Esophagus squamous epithelium (tissue), 5 donors: ENCODE measurements around the gene PRELID3B. TPM values are rescaled to one million over a fixed set of nuclear protein-coding genes. Genes with fewer than 3 reads are reported as not detected.

Experiments used
- DNase-seq: peaks from one replicate; lab custom pipeline; 2025; lab: John Stamatoyannopoulos, UW
- H3K27ac ChIP-seq, 4 donors: fragments of 200-600 bp; sonication (generic); one replicate each; pipeline ENCODE4 v1.5.1; 2016 to 2019; ENCODE audit warnings: mild to moderate bottlenecking in 1 of 4
- H3K27me3 ChIP-seq, 4 donors: fragments of 200-600 bp; sonication (generic); 1 replicate in 3 of 4; 2 replicates in 1 of 4; pipeline versions ENCODE4 v1.5.1 to v1.6.0; 2017 to 2021; ENCODE audit warnings: antibody characterized with exemption in 1 of 4
- H3K36me3 ChIP-seq, 3 donors: fragments of 200-600 bp; sonication (generic); one replicate each; pipeline ENCODE4 v1.5.1; 2016 to 2019
- H3K4me1 ChIP-seq, 3 donors: fragments of 200-600 bp; sonication (generic); one replicate each; pipeline ENCODE4 v1.5.1; 2017 to 2019
- H3K4me3 ChIP-seq, 4 donors: fragments of 200-600 bp; sonication (generic); 1 replicate in 3 of 4; 2 replicates in 1 of 4; pipeline ENCODE4 v1.5.1; 2016 to 2019; ENCODE audit warnings: mild to moderate bottlenecking in 2 of 4, moderate library complexity in 1 of 4
- H3K9me3 ChIP-seq, 3 donors: fragments of 200-600 bp; sonication (generic); one replicate each; pipeline ENCODE4 v1.5.1; 2016 to 2019
- POLR2A ChIP-seq, 4 donors: fragments of 450-650 bp; IDR thresholded peaks; one replicate each; pipeline ENCODE4 v1.6.1; 2017; ENCODE audit warnings: antibody characterized with exemption in 4 of 4, mild to moderate bottlenecking in 4 of 4, moderate library complexity in 3 of 4
- WGBS, 2 donors: methylation state at CpG; one replicate each; pipeline ENCODE4 v1.1.5; 2018; 5-methylcytosine and 5-hydroxymethylcytosine counted together
- intact Hi-C: fragments of 100-400 bp; cut with DNase I; formaldehyde crosslinking; loops from one replicate; pipeline ENCODE4 v1.15.0; 2022
- total RNA-seq, 4 donors: library from RNA; depleted of rRNA; stranded (reverse); fragments of >200 nt; gene quantifications; one replicate each; pipeline ENCODE4 v1.1.0, GENCODE V29; 2016
- TF ChIP-seq, protein P1 (sequence below), 6 experiments: fragments of 450-650 bp in 4 of 6; fragments of 200-600 bp in 2 of 6; sonication (generic) in 2 of 6; IDR thresholded peaks; one replicate each; pipeline ENCODE4 v1.5.1; 2016 to 2019; ENCODE audit warnings: antibody characterized with exemption in 6 of 6, mild to moderate bottlenecking in 4 of 6, moderate library complexity in 4 of 6
- donor health status: DM: yes; HTN: yes; CAD: no.

PRELID3B gene
- total RNA-seq, 4 donors from 2014 or later = 44.7 to 73.1 (median 68.5) TPM

DNA sequence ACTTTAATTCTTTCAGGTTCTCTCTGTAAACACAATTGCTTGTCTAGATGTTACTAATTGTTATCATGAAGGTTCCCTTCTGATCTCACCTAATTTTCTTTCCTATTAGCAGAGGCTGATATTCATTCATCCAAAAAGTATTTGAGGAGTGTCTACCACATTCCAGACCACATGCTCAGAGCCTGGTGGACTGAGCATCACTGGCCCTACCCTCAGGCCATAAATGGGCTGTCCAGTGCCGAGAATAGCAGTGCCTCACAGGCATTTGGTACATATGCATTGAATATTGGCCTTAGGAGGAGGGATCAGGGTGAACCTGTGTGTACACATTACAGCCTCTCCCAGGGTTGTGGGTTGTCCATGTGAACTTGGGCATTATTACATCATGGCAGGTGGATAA is 40.4 kb upstream of the PRELID3B start:
- WGBS, 2 donors = 80 to 88% methylated on average over 1 of the region's 1 CpG
- Histone ChIP-seq H3K27ac (no peak overlapping the region), H3K9me3 (no peaks in the 10 kb centered on the region), H3K27me3 (peaks cover 0 to 11% (median 0%) of the 10 kb centered on the region in 4 donors), H3K4me3 (no peak overlapping the region), H3K36me3 (no peaks in the 10 kb centered on the region), H3K4me1 (peaks cover 0 to 24% (median 4%) of the 10 kb centered on the region in 3 donors)
- TF ChIP-seq, protein P1, sequence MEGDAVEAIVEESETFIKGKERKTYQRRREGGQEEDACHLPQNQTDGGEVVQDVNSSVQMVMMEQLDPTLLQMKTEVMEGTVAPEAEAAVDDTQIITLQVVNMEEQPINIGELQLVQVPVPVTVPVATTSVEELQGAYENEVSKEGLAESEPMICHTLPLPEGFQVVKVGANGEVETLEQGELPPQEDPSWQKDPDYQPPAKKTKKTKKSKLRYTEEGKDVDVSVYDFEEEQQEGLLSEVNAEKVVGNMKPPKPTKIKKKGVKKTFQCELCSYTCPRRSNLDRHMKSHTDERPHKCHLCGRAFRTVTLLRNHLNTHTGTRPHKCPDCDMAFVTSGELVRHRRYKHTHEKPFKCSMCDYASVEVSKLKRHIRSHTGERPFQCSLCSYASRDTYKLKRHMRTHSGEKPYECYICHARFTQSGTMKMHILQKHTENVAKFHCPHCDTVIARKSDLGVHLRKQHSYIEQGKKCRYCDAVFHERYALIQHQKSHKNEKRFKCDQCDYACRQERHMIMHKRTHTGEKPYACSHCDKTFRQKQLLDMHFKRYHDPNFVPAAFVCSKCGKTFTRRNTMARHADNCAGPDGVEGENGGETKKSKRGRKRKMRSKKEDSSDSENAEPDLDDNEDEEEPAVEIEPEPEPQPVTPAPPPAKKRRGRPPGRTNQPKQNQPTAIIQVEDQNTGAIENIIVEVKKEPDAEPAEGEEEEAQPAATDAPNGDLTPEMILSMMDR (IDR thresholded peaks at IDR 0.05) = no peak
- no peak for DNase-seq
- intact Hi-C loops = no loop called here

DNA sequence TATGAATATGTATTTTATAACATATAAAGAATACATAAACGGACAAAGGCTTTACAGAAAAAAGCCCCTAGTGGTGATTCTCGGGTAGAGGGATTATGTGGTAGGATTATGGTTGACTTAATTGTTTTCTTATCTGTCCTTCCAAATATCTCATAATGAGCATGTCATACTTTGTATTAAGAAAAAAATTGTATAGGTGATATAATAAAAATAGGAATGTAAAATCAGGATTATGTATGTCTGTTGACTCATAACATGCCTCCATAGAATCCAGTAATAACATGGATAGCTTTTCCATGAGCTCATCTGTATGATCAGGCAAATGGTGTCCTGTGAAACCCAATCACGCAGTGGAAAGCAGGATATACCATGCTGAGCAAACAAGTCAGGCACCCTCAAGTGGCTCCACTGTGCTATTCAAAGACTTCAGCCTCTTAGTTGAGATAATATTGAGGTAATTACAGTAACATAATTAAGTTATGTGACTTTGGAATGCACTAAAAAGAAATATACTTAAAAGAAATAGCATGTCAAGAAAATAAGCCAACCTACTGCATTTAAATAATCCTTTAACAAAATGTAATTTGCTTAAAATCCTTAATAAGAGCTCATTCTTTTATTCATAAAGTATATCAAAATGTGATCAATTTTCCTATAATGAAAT is 39.6 kb upstream of the PRELID3B start:
- no peak for DNase-seq
- intact Hi-C loops = no loop called here
- Histone ChIP-seq H3K4me3 (no peak overlapping the region), H3K36me3 (no peaks in the 10 kb centered on the region), H3K27ac (no peak overlapping the region), H3K4me1 (peaks cover 0 to 31% (median 4%) of the 10 kb centered on the region in 3 donors), H3K9me3 (no peaks in the 10 kb centered on the region), H3K27me3 (peaks cover 0 to 18% (median 0%) of the 10 kb centered on the region in 4 donors)
- TF ChIP-seq, protein P1 (IDR thresholded peaks at IDR 0.05) = peak in 3 of 6 experiments; percentile 5 to 30 (median 18)
- no peak for TF ChIP-seq POLR2A (IDR thresholded peaks at IDR 0.05)
- 25 to 35% methylated on average over 3 of the region's 3 CpGs for WGBS, 2 donors

DNA sequence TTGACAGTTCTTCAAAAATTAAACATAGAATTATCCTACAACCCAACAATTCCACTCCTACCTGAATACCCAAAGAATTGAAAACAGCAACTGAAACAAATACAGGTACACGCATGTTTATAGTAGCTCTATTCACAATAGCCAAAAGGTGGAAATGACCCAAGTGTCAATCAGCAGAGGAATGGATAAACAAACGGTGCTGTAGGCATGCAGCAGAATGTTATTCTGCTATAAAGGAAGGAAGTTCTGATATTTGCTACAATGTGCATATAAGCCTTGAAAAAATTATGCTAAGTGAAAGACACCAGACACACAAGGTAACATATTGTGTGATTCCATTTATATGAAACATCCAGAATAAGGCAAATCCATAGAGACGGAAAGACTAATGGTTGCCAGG is 38.5 kb upstream of the PRELID3B start:
- no peak overlapping the region for H3K4me3 ChIP-seq
- H3K4me1 ChIP-seq = peaks cover 0 to 38% (median 4%) of the 10 kb centered on the region in 3 donors
- no peak for TF ChIP-seq POLR2A (IDR thresholded peaks at IDR 0.05)
- TF ChIP-seq, protein P1 (IDR thresholded peaks at IDR 0.05) = no peak
- intact Hi-C loops = no loop called here
- no peak overlapping the region for H3K27ac ChIP-seq
- no peaks in the 10 kb centered on the region for H3K9me3 ChIP-seq
- WGBS, 2 donors = 21 to 40% methylated on average over 3 of the region's 3 CpGs
- H3K27me3 ChIP-seq = peaks cover 0 to 26% (median 0%) of the 10 kb centered on the region in 4 donors
- H3K36me3 ChIP-seq = no peaks in the 10 kb centered on the region
- DNase-seq = no peak

DNA sequence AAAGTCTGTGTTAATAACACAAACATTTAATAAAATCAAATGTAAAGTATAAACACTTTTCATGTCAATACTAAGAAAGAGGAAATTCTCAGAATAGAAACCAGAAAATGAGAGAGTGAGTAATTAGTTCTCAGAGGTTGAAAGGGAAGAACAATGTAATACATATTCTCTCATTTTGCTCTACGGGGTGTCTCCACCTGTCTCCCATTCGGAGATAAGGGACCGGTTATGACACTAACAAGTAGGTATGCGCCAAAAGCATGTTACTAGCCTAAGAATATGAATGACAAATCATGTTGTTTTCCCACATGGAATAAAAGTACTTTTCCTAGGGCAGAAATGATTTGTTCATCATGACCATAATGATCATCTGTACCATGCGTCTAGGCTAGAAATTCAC is 35.6 kb upstream of the PRELID3B start:
- H3K27ac ChIP-seq = no peak overlapping the region
- no peaks in the 10 kb centered on the region for H3K36me3 ChIP-seq
- no peaks in the 10 kb centered on the region for H3K9me3 ChIP-seq
- TF ChIP-seq POLR2A (IDR thresholded peaks at IDR 0.05) = no peak
- TF ChIP-seq, protein P1 (IDR thresholded peaks at IDR 0.05) = no peak
- no peak for DNase-seq
- H3K27me3 ChIP-seq = peaks cover 0 to 38% (median 0%) of the 10 kb centered on the region in 4 donors
- intact Hi-C loops = no loop called here
- no peak overlapping the region for H3K4me3 ChIP-seq
- 47 to 68% methylated on average over 5 of the region's 5 CpGs for WGBS, 2 donors
- H3K4me1 ChIP-seq = peaks cover 0 to 23% (median 0%) of the 10 kb centered on the region in 3 donors

DNA sequence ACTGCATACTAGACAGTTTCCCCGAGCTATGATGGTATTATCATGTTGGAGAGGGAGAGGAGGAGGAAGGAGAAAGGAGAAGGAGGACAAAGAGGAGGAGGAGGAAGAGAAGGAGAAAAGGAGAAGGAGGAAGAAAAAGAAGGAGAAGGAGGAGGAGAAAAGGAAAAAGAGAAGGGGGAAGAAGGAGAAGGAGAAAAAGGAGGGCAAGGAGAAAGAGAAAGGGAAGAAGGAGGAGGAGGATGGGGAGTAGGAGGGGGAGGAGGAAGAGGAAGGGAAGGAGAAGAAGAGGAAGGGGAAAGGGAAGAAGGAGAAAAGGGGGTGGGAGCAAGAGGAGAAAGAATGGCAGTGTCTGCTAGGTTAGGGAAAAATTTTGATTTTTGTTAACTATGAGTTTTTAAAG is 35.1 kb upstream of the PRELID3B start:
- no peak overlapping the region for H3K4me3 ChIP-seq
- intact Hi-C loops = no loop called here
- no peaks in the 10 kb centered on the region for H3K9me3 ChIP-seq
- TF ChIP-seq POLR2A (IDR thresholded peaks at IDR 0.05) = no peak
- TF ChIP-seq, protein P1 (IDR thresholded peaks at IDR 0.05) = no peak
- no peak overlapping the region for H3K27ac ChIP-seq
- no peaks in the 10 kb centered on the region for H3K36me3 ChIP-seq
- H3K27me3 ChIP-seq = peaks cover 0 to 38% (median 0%) of the 10 kb centered on the region in 4 donors
- 40 to 44% methylated on average over 1 of the region's 1 CpG for WGBS, 2 donors
- H3K4me1 ChIP-seq = peaks cover 0 to 23% (median 0%) of the 10 kb centered on the region in 3 donors
- DNase-seq = no peak
